IMR-90 (cell line): ENCODE measurements around the gene EDARADD.

Source experiments
- CTCF ChIP-seq: conservative IDR thresholded peaks from 2 replicates; pipeline ENCODE4 v1.5.1; 2012; ENCODE audit warnings: mild to moderate bottlenecking, low read depth, low read length, improper control_type of control experiment
- POLR2A ChIP-seq: IDR thresholded peaks from 2 replicates; pipeline ENCODE4 v1.6.1; 2012; ENCODE audit warnings: mild to moderate bottlenecking, low read depth, low read length
- RCOR1 ChIP-seq: IDR thresholded peaks from 2 replicates; pipeline ENCODE4 v1.6.1; 2012; ENCODE audit warnings: mild to moderate bottlenecking, low read length, improper control_type of control experiment; ENCODE audit not compliant: insufficient replicate concordance

GRCh38 chr1:236440373-236440772 is 46.3 kb downstream of the EDARADD start:
- TF ChIP-seq POLR2A: no peak
- no peak for TF ChIP-seq CTCF
- no peak for TF ChIP-seq RCOR1
